Psoas muscle (tissue), 8 donors: ENCODE data around the gene SHANK1. TPM values are rescaled to one million over a fixed set of nuclear protein-coding genes. Genes with fewer than 3 reads are reported as not detected.

Experiments
- ATAC-seq, 4 donors: fragments of 200-7000 bp; cut with Tn5 transposase; one replicate each; pipeline ENCODE4 v1.9.1; 2020; ENCODE audit warnings: moderate library complexity in 3 of 4, mild to moderate bottlenecking in 2 of 4
- DNase-seq, 2 donors: peaks; one replicate each; pipeline ENCODE4 v3.0.0-alpha.2; 2020
- H3K27ac ChIP-seq: fragments of 200-600 bp; one replicate; pipeline ENCODE4 v1.8.0; 2022
- H3K27me3 ChIP-seq, 3 donors: fragments of 200-600 bp in 1 of 3; one replicate each; pipeline versions ENCODE4 v1.6.1 to v1.8.0; 2013 to 2022; ENCODE audit warnings: low read length in 2 of 3, mild to moderate bottlenecking in 2 of 3, moderate library complexity in 1 of 3; ENCODE audit not compliant: insufficient read depth in 3 of 3
- H3K36me3 ChIP-seq, 2 donors: fragments of 200-600 bp in 1 of 2; one replicate each; pipeline versions ENCODE4 v1.6.1 to v1.8.0; 2013 to 2022; ENCODE audit warnings: low read depth in 1 of 2, mild to moderate bottlenecking in 1 of 2, moderate library complexity in 1 of 2; ENCODE audit not compliant: insufficient read depth in 1 of 2
- H3K4me1 ChIP-seq: fragments of 200-600 bp; one replicate; pipeline ENCODE4 v1.8.0; 2022
- H3K4me3 ChIP-seq: fragments of 200-600 bp; one replicate; pipeline ENCODE4 v1.8.0; 2022; ENCODE audit warnings: mild to moderate bottlenecking
- H3K9me3 ChIP-seq: fragments of 200-600 bp; one replicate; pipeline ENCODE4 v1.8.0; 2022
- WGBS, 3 donors: extraction: QIAGEN DNeasy Blood & Tissue Kit; methylation state at CpG; one replicate each; pipeline versions ENCODE4 v1.1.6 to v1.1.7; 2013; 5-methylcytosine and 5-hydroxymethylcytosine counted together
- intact Hi-C, 2 donors: fragments of 100-400 bp; cut with DNase I; formaldehyde crosslinking; loops; one replicate each; pipeline versions ENCODE4 v1.11.0 to v1.14.2; 2022
- polyA plus RNA-seq, 3 donors: library from polyadenylated mRNA; stranded (reverse); fragments of 200-250 nt; gene quantifications; one replicate each; pipeline ENCODE4 v1.2.3, GENCODE V29; 2013
- total RNA-seq, 4 donors: library from RNA; stranded (reverse); fragmentation: NEBNext Ultra II Directional in 2 of 4; extraction: Animal tissue kit (Norgen Biotek cat#: 25700) in 2 of 4; gene quantifications; one replicate each; pipeline versions ENCODE4 v1.2.1 to v1.2.4, GENCODE V29; 2021 to 2023
- TF ChIP-seq, protein P1 (sequence below): fragments of 200-600 bp; IDR thresholded peaks from one replicate; pipeline ENCODE4 v1.8.0; 2022; ENCODE audit warnings: antibody characterized with exemption
- donor health status: healthy with polysubstance abuse.
- donor health status: DM: no; HTN: no; CAD: no; lungs with moderate emphysema.
- donor health status: Bipolar disorder and iron deficiency.
- donor health status: healthy.
- donor health status: DM: yes; HTN: yes; CAD: no.
- donor health status: DM: no; HTN: no; CAD: no.
- donor health status: DM: no; HTN: no; CAD: no.
- donor health status: DM: yes; HTN: yes; CAD: no.

The SHANK1 gene
- total and polyA plus RNA-seq, 7 donors: 0.14 to 1.3 (median 0.39) TPM; not detected in 2

DNA sequence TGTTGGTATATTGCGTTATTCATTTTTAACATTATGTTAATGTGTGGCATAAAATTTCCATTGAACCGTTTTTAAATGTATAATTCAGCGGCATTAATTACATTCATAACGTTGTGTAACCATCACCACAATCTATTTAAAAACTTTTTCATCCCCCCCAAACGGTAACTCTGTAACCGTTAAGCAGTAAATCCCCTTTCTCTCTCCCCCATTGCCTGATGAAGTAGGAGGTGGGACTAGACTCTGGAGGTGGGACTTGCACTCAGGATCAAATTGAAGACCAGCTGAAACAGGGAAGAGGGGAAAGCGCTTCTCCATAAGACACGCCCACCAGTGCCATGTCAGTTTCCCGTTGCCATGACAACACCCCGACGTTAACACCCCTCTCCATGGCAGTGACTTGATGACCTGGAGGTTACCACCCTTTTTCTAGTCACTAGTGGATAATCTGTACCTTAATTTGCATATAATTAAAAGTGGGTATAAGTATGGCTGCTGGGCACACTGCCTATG is 20.4 kb upstream of the SHANK1 start:
- WGBS, 3 donors: 47 to 51% (median 50%) methylated on average over 11 of the region's 11 CpGs
- no peak overlapping the region for H3K27ac ChIP-seq
- H3K27me3 ChIP-seq: peaks cover 1 to 33% (median 8%) of the 10 kb centered on the region in 3 donors
- H3K36me3 ChIP-seq: no peaks in the 10 kb centered on the region
- no peak overlapping the region for H3K4me3 ChIP-seq
- TF ChIP-seq, protein P1, sequence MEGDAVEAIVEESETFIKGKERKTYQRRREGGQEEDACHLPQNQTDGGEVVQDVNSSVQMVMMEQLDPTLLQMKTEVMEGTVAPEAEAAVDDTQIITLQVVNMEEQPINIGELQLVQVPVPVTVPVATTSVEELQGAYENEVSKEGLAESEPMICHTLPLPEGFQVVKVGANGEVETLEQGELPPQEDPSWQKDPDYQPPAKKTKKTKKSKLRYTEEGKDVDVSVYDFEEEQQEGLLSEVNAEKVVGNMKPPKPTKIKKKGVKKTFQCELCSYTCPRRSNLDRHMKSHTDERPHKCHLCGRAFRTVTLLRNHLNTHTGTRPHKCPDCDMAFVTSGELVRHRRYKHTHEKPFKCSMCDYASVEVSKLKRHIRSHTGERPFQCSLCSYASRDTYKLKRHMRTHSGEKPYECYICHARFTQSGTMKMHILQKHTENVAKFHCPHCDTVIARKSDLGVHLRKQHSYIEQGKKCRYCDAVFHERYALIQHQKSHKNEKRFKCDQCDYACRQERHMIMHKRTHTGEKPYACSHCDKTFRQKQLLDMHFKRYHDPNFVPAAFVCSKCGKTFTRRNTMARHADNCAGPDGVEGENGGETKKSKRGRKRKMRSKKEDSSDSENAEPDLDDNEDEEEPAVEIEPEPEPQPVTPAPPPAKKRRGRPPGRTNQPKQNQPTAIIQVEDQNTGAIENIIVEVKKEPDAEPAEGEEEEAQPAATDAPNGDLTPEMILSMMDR: no peak
- ATAC-seq: no peak
- intact Hi-C loops: no loop called here
- no peak for DNase-seq
- no peaks in the 10 kb centered on the region for H3K4me1 ChIP-seq
- H3K9me3 ChIP-seq: no peaks in the 10 kb centered on the region

DNA sequence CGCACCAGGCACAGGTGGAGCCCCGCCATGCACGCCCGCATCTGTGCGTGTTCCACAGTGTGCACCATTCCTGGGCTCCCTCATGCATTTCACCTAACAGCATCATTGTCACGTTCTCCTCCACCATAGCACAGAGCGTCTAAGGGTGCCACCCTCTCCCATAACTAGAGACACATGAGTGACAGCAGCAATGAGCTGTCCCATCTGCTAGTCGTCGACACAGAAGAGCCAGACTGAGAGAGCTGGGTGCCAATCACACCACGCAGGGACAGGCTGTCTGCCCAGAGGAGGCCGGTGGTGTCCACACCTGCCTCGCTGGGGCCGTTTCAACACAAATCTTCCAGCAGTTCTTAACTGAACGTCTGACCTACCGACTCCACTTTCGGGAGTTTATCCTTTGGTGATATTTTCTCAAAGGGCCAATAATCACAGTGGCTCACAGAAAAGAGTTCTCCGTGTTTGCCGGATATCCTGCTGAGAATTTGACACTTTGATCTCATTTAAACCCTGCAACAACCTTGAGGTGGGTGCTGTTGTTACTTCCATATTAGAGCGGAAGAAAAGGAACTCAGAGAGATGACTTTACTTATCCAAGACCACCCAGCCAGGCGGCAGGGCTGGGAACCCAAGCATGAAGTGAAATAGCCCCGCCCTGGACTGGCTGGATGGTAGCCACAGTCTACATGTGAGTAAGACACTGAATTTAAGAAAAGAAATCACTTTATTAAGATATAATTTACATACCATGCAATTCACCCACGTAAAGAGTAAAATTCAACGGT is 19.7 kb upstream of the SHANK1 start:
- peaks cover 3 to 33% (median 8%) of the 10 kb centered on the region in 3 donors for H3K27me3 ChIP-seq
- TF ChIP-seq, protein P1: no peak
- 63 to 68% (median 64%) methylated on average over 23 of the region's 23 CpGs for WGBS, 3 donors

DNA sequence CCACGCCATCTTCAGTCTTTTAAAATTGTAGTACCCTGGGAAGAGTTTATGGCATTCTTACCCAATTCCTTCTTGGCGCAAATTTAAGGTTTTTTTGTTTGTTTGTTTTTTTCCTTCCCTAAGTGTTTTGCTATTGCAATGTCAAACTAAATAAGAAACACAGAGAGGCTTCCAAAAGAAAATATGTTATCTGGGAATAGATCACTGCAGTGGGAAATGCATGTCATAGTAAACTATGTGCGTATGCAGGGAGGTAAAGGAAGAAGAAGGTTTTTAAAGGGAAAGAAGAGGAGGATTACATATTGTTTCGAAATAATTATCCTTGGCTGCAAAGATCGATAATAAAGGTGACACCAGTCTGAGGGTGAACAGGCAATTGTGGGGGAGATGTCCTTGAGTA is 16.7 kb upstream of the SHANK1 start:
- TF ChIP-seq, protein P1: no peak
- 62 to 75% (median 74%) methylated on average over 5 of the region's 5 CpGs for WGBS, 3 donors
- intact Hi-C loops: no loop called here
- DNase-seq (no peak), ATAC-seq (no peak)
- Histone ChIP-seq H3K9me3 (no peaks in the 10 kb centered on the region), H3K4me3 (no peak overlapping the region), H3K4me1 (no peaks in the 10 kb centered on the region), H3K27ac (no peak overlapping the region), H3K36me3 (no peaks in the 10 kb centered on the region), H3K27me3 (peaks cover 3 to 30% (median 6%) of the 10 kb centered on the region in 3 donors)

More for the DNA sequence above, 19.7 kb upstream of the SHANK1 start:
- intact Hi-C loops: no loop called here
- Histone ChIP-seq H3K9me3 (no peaks in the 10 kb centered on the region), H3K4me1 (no peaks in the 10 kb centered on the region), H3K4me3 (no peak overlapping the region), H3K36me3 (no peaks in the 10 kb centered on the region), H3K27ac (no peak overlapping the region)
- no peak for ATAC-seq
- no peak for DNase-seq

DNA sequence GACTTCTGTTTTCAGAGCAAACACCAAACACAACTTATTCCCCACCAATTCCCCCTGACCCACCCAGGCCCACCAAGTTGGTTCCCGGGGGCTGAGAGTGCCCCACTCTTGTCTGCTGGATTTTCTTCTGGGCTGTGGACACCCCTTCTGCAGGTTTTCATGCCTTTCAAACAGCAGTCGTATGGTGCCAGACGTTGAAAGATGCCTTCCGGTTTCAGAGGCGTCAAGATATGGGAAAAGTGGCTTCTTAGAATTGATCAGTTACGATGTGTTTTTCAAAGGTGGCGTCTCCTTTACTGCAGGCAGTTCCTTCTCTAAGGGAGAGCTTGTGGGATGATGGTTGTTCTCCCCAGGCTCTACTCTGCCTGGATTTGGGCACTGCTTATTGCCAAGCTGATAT is 16.3 kb upstream of the SHANK1 start:
- H3K27me3 ChIP-seq: peaks cover 3 to 33% (median 6%) of the 10 kb centered on the region in 3 donors
- WGBS, 3 donors: 45 to 52% (median 47%) methylated on average over 7 of the region's 7 CpGs

More for the DNA sequence above, 16.3 kb upstream of the SHANK1 start:
- Histone ChIP-seq H3K36me3 (no peaks in the 10 kb centered on the region), H3K27ac (no peak overlapping the region), H3K4me1 (no peaks in the 10 kb centered on the region), H3K9me3 (no peaks in the 10 kb centered on the region), H3K4me3 (no peak overlapping the region)
- TF ChIP-seq, protein P1: no peak
- intact Hi-C loops: no loop called here
- DNase-seq: no peak
- no peak for ATAC-seq
